ENCODE data around the gene MAML3. TPM values are rescaled to one million over a fixed set of nuclear protein-coding genes. Genes with fewer than 3 reads are reported as not detected.

MAML3 gene
- total RNA-seq, 1 experiment from 2014 or later: 20.8 TPM

GRCh38 chr4:139844057-139844456 lies 309.9 kb downstream of the MAML3 start:
- DNase-seq: no peak
- no peaks in the 10 kb centered on the region for H4K20me1 ChIP-seq (ENCODE audit: insufficient read depth, low read depth, low read length)
- H3K4me3 ChIP-seq (ENCODE audit: low read length): no peak overlapping the region
- H3K9me2 ChIP-seq (replicated peaks; ENCODE audit: insufficient read depth, low read length): no peaks in the 10 kb centered on the region
- H3K9me3 ChIP-seq (ENCODE audit: low read length): no peaks in the 10 kb centered on the region
- H2AFZ ChIP-seq (ENCODE audit: low read length): no peak overlapping the region
- H3K27me3 ChIP-seq (ENCODE audit: low read length): no peaks in the 10 kb centered on the region
- H3K4me2 ChIP-seq (ENCODE audit: low read depth, low read length, poor library complexity, severe bottlenecking): no peak overlapping the region
- H3K4me1 ChIP-seq (ENCODE audit: low read length): peaks cover 60% of the 10 kb centered on the region
- H3K79me2 ChIP-seq (ENCODE audit: low read length): peaks cover 54% of the 10 kb centered on the region
- H3K27ac ChIP-seq (ENCODE audit: low read length): peak overlapping the region; percentile 79; the same call in 1 of the 2 replicates
- no peak overlapping the region for H3K9ac ChIP-seq (ENCODE audit: low read length)
- no peaks in the 10 kb centered on the region for H3K36me3 ChIP-seq (ENCODE audit: insufficient read depth, low read length)

DNA sequence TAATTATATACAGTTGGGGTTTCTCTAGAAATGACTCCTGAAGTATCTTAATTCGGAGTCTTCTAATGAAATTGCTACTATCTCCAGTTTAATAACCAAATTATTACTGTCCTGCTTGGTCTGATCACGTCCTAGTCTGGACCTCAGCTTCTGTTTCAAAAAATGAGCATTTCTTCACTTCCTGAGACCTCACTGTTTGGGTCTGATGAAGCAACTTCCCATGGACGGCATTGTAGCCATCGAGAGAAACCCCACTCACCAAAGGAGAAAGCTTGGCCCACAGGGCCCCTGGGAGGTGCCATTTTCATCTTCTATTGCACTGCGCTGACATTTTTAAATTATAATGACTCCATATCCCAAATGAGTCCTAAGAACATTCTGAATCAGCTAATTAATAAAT lies 310.3 kb downstream of the MAML3 start:
- H3K4me3 ChIP-seq (ENCODE audit: low read length): no peak overlapping the region
- no peak overlapping the region for H3K4me2 ChIP-seq (ENCODE audit: low read depth, low read length, poor library complexity, severe bottlenecking)
- H3K4me1 ChIP-seq (ENCODE audit: low read length): peaks cover 56% of the 10 kb centered on the region
- H2AFZ ChIP-seq (ENCODE audit: low read length): no peak overlapping the region
- H3K36me3 ChIP-seq (ENCODE audit: insufficient read depth, low read length): no peaks in the 10 kb centered on the region
- H3K9me3 ChIP-seq (ENCODE audit: low read length): no peaks in the 10 kb centered on the region
- H3K9ac ChIP-seq (ENCODE audit: low read length): no peak overlapping the region
- no peaks in the 10 kb centered on the region for H4K20me1 ChIP-seq (ENCODE audit: insufficient read depth, low read depth, low read length)
- peaks cover 54% of the 10 kb centered on the region for H3K79me2 ChIP-seq (ENCODE audit: low read length)
- H3K27ac ChIP-seq (ENCODE audit: low read length): no peak overlapping the region
- no peaks in the 10 kb centered on the region for H3K27me3 ChIP-seq (ENCODE audit: low read length)
- H3K9me2 ChIP-seq (replicated peaks; ENCODE audit: insufficient read depth, low read length): no peaks in the 10 kb centered on the region
- no peak for DNase-seq

- Histone ChIP-seq H3K4me3 (ENCODE audit: low read length) (no peak overlapping the region), H3K79me2 (ENCODE audit: low read length) (peaks cover 47% of the 10 kb centered on the region), H3K27me3 (ENCODE audit: low read length) (no peaks in the 10 kb centered on the region), H2AFZ (ENCODE audit: low read length) (no peak overlapping the region), H3K9ac (ENCODE audit: low read length) (no peak overlapping the region), H4K20me1 (ENCODE audit: insufficient read depth, low read depth, low read length) (no peaks in the 10 kb centered on the region), H3K27ac (ENCODE audit: low read length) (0 out of 2 replicates have a peak overlapping the region, but pooled peaks have one; percentile 25), H3K9me3 (ENCODE audit: low read length) (no peaks in the 10 kb centered on the region), H3K9me2 (replicated peaks; ENCODE audit: insufficient read depth, low read length) (no peaks in the 10 kb centered on the region), H3K4me2 (ENCODE audit: low read depth, low read length, poor library complexity, severe bottlenecking) (no peak overlapping the region), H3K4me1 (ENCODE audit: low read length) (peaks cover 36% of the 10 kb centered on the region), H3K36me3 (ENCODE audit: insufficient read depth, low read length) (no peaks in the 10 kb centered on the region)
- DNase-seq: no peak
Observed at GRCh38 chr4:139841464-139842195, 312.4 kb downstream of the MAML3 start.

DNA sequence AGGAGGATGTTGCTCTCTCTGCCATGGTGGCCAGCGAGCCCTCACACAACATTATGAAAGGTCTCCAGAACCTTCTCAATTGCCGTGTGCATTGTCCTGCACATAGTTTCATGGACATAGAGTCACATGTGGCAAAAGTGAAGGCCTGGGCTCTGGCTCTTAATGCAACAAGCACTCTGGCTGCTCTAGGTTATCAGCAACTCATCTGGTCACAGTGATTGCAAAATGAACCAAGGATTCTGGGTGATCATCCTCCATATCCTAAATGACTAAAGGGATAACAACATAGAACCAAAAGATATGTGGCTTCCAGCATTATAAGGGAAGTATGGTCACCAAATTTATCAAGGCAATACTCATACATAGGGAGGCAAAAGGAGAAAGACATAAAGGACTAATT lies 313.2 kb downstream of the MAML3 start:
- Histone ChIP-seq H3K9me3 (ENCODE audit: low read length) (no peaks in the 10 kb centered on the region), H3K4me3 (ENCODE audit: low read length) (no peak overlapping the region), H3K4me2 (ENCODE audit: low read depth, low read length, poor library complexity, severe bottlenecking) (no peak overlapping the region), H3K36me3 (ENCODE audit: insufficient read depth, low read length) (no peaks in the 10 kb centered on the region), H2AFZ (ENCODE audit: low read length) (no peak overlapping the region), H3K79me2 (ENCODE audit: low read length) (peaks cover 47% of the 10 kb centered on the region), H4K20me1 (ENCODE audit: insufficient read depth, low read depth, low read length) (no peaks in the 10 kb centered on the region), H3K4me1 (ENCODE audit: low read length) (peaks cover 27% of the 10 kb centered on the region), H3K9me2 (replicated peaks; ENCODE audit: insufficient read depth, low read length) (no peaks in the 10 kb centered on the region), H3K9ac (ENCODE audit: low read length) (no peak overlapping the region), H3K27me3 (ENCODE audit: low read length) (no peaks in the 10 kb centered on the region), H3K27ac (ENCODE audit: low read length) (peak overlapping the region; percentile 25; the same call in 1 of the 2 replicates)
- no peak for DNase-seq

- Histone ChIP-seq H3K4me1 (ENCODE audit: low read length) (peaks cover 16% of the 10 kb centered on the region), H3K4me3 (ENCODE audit: low read length) (no peak overlapping the region), H3K27ac (ENCODE audit: low read length) (no peak overlapping the region), H3K27me3 (ENCODE audit: low read length) (no peaks in the 10 kb centered on the region), H3K9me2 (replicated peaks; ENCODE audit: insufficient read depth, low read length) (no peaks in the 10 kb centered on the region), H4K20me1 (ENCODE audit: insufficient read depth, low read depth, low read length) (no peaks in the 10 kb centered on the region), H2AFZ (ENCODE audit: low read length) (no peak overlapping the region), H3K4me2 (ENCODE audit: low read depth, low read length, poor library complexity, severe bottlenecking) (no peak overlapping the region), H3K79me2 (ENCODE audit: low read length) (peaks cover 46% of the 10 kb centered on the region), H3K36me3 (ENCODE audit: insufficient read depth, low read length) (no peaks in the 10 kb centered on the region), H3K9ac (ENCODE audit: low read length) (no peak overlapping the region), H3K9me3 (ENCODE audit: low read length) (no peaks in the 10 kb centered on the region)
- DNase-seq: no peak
Observed at GRCh38 chr4:139839403-139840031, 314.5 kb downstream of the MAML3 start.

GRCh38 chr4:139838811-139839210 lies 315.2 kb downstream of the MAML3 start:
- DNase-seq: no peak
- no peaks in the 10 kb centered on the region for H4K20me1 ChIP-seq (ENCODE audit: insufficient read depth, low read depth, low read length)
- H3K79me2 ChIP-seq (ENCODE audit: low read length): peaks cover 43% of the 10 kb centered on the region
- no peak overlapping the region for H3K4me2 ChIP-seq (ENCODE audit: low read depth, low read length, poor library complexity, severe bottlenecking)
- no peaks in the 10 kb centered on the region for H3K27me3 ChIP-seq (ENCODE audit: low read length)
- no peaks in the 10 kb centered on the region for H3K36me3 ChIP-seq (ENCODE audit: insufficient read depth, low read length)
- H3K9me3 ChIP-seq (ENCODE audit: low read length): no peaks in the 10 kb centered on the region
- no peak overlapping the region for H3K27ac ChIP-seq (ENCODE audit: low read length)
- H3K4me3 ChIP-seq (ENCODE audit: low read length): no peak overlapping the region
- H3K9ac ChIP-seq (ENCODE audit: low read length): no peak overlapping the region
- no peaks in the 10 kb centered on the region for H3K9me2 ChIP-seq (replicated peaks; ENCODE audit: insufficient read depth, low read length)
- H3K4me1 ChIP-seq (ENCODE audit: low read length): peaks cover 16% of the 10 kb centered on the region
- H2AFZ ChIP-seq (ENCODE audit: low read length): no peak overlapping the region

DNA sequence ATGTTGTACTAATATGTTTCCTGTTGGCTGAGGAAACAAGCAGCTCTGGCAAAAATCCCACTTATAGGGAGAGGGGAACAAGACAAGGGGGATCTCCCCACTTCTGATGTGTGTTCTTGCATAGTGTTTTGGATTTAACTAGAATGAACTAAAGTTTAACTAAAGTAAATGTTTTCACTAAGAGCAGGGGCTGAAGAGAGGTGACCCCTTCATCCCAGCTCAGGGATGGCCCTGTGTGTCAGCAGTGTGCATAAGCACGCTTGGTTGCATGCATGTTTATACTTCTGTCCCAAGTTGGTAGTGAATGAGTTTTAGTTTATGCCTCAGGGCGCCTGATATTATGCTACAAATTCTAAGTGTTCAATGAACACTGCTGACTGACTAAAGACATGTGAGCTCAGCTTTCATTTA lies 319.0 kb downstream of the MAML3 start:
- Histone ChIP-seq H3K4me2 (ENCODE audit: low read depth, low read length, poor library complexity, severe bottlenecking) (no peak overlapping the region), H3K36me3 (ENCODE audit: insufficient read depth, low read length) (no peaks in the 10 kb centered on the region), H3K27ac (ENCODE audit: low read length) (no peak overlapping the region), H3K79me2 (ENCODE audit: low read length) (peaks cover 23% of the 10 kb centered on the region), H3K9me2 (replicated peaks; ENCODE audit: insufficient read depth, low read length) (no peaks in the 10 kb centered on the region), H3K4me3 (ENCODE audit: low read length) (no peak overlapping the region), H3K4me1 (ENCODE audit: low read length) (no peaks in the 10 kb centered on the region), H3K9ac (ENCODE audit: low read length) (no peak overlapping the region), H3K9me3 (ENCODE audit: low read length) (no peaks in the 10 kb centered on the region), H3K27me3 (ENCODE audit: low read length) (no peaks in the 10 kb centered on the region), H2AFZ (ENCODE audit: low read length) (no peak overlapping the region), H4K20me1 (ENCODE audit: insufficient read depth, low read depth, low read length) (no peaks in the 10 kb centered on the region)
- DNase-seq: no peak

DNA sequence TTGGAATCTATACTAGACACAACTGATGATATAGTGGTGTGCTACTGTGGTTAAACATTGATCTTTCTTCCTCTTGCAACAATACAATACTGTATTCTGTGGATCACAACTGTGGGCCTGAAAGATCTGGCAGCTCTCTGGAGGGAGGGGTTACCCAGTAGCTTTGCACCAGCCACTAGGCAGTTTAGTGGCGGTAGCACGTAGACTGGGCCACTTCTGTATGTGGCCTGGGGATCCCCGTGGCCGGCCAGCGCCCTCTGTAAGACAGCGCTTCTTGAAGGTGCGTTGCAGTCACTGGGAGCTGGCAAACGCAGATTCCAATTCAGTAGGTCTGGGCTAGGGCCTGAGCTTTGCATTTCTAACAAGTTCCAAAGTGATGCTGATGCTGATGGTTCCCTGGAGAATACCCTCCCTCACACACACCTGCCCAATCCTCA lies 319.7 kb downstream of the MAML3 start:
- H3K27ac ChIP-seq (ENCODE audit: low read length): no peak overlapping the region
- peaks cover 23% of the 10 kb centered on the region for H3K79me2 ChIP-seq (ENCODE audit: low read length)
- H3K9ac ChIP-seq (ENCODE audit: low read length): no peak overlapping the region
- H3K9me3 ChIP-seq (ENCODE audit: low read length): no peaks in the 10 kb centered on the region
- H3K4me1 ChIP-seq (ENCODE audit: low read length): no peaks in the 10 kb centered on the region
- no peak overlapping the region for H3K4me2 ChIP-seq (ENCODE audit: low read depth, low read length, poor library complexity, severe bottlenecking)
- no peaks in the 10 kb centered on the region for H4K20me1 ChIP-seq (ENCODE audit: insufficient read depth, low read depth, low read length)
- DNase-seq: no peak
- H3K4me3 ChIP-seq (ENCODE audit: low read length): no peak overlapping the region
- no peak overlapping the region for H2AFZ ChIP-seq (ENCODE audit: low read length)
- no peaks in the 10 kb centered on the region for H3K36me3 ChIP-seq (ENCODE audit: insufficient read depth, low read length)
- no peaks in the 10 kb centered on the region for H3K9me2 ChIP-seq (replicated peaks; ENCODE audit: insufficient read depth, low read length)
- H3K27me3 ChIP-seq (ENCODE audit: low read length): no peaks in the 10 kb centered on the region

All from Karpas-422 (cell line).